Fibroblast of lung (primary cell): ENCODE data around the gene RAI1. TPM values are rescaled to one million over a fixed set of nuclear protein-coding genes. Genes with fewer than 3 reads are reported as not detected.

Source experiments
- DNase-seq, 2 donors: peaks; one replicate each; pipeline versions ENCODE4 v3.0.0 to v3.0.0-alpha.2; 2010; ENCODE audit warnings: low read depth in 2 of 2
- H2AFZ ChIP-seq: 2 replicates; pipeline ENCODE4 v1.5.1; 2012; ENCODE audit warnings: low read length, control low read depth, inconsistent platforms
- H3K27ac ChIP-seq: 2 replicates; pipeline ENCODE4 v1.5.1; 2011; ENCODE audit warnings: low read length, control low read depth; ENCODE audit not compliant: insufficient read depth
- H3K27me3 ChIP-seq: 2 replicates; pipeline ENCODE4 v1.5.1; 2011; ENCODE audit warnings: mild to moderate bottlenecking, low read length; ENCODE audit not compliant: control insufficient read depth, insufficient read depth
- H3K36me3 ChIP-seq: 2 replicates; pipeline ENCODE4 v1.5.1; 2011; ENCODE audit warnings: low read length; ENCODE audit not compliant: control insufficient read depth, insufficient read depth
- H3K4me1 ChIP-seq: 2 replicates; pipeline ENCODE4 v1.5.1; 2011; ENCODE audit warnings: low read length; ENCODE audit not compliant: control insufficient read depth, insufficient read depth; ENCODE audit errors: extremely low read depth
- H3K4me2 ChIP-seq: 2 replicates; pipeline ENCODE4 v1.5.1; 2011; ENCODE audit warnings: low read length, control low read depth; ENCODE audit not compliant: insufficient read depth; ENCODE audit errors: extremely low read depth
- H3K4me3 ChIP-seq, 4 experiments: fragments of 200-600 bp in 1 of 4; sonication (generic) in 1 of 4; replicated peaks in 1 of 4; 2 replicates each; pipeline ENCODE4 v1.5.1; 2011 to 2016; ENCODE audit warnings: low read length in 4 of 4, low read depth in 3 of 4, mild to moderate bottlenecking in 3 of 4, control low read depth in 2 of 4, inconsistent platforms in 1 of 4, mixed read lengths in 1 of 4; ENCODE audit not compliant: insufficient read depth in 1 of 4; ENCODE audit errors: control extremely low read depth in 1 of 4
- H3K79me2 ChIP-seq: 2 replicates; pipeline ENCODE4 v1.5.1; 2012; ENCODE audit warnings: mild to moderate bottlenecking, low read length, inconsistent platforms; ENCODE audit not compliant: control insufficient read depth, insufficient read depth
- H3K9ac ChIP-seq: 2 replicates; pipeline ENCODE4 v1.5.1; 2011; ENCODE audit warnings: mild to moderate bottlenecking, low read length, control low read depth; ENCODE audit not compliant: insufficient read depth
- H3K9me3 ChIP-seq: 2 replicates; pipeline ENCODE4 v1.5.1; 2012; ENCODE audit warnings: low read depth, low read length; ENCODE audit not compliant: control insufficient read depth, insufficient read depth
- H4K20me1 ChIP-seq: 2 replicates; pipeline ENCODE4 v1.5.1; 2011; ENCODE audit warnings: low read length; ENCODE audit not compliant: control insufficient read depth, insufficient read depth; ENCODE audit errors: extremely low read depth
- EZH2 ChIP-seq: IDR thresholded peaks from 2 replicates; pipeline ENCODE4 v1.5.1; 2012; ENCODE audit warnings: low read length, control low read depth, mild to moderate bottlenecking; ENCODE audit errors: missing control alignments
- polyA plus RNA-seq, 2 donors: library from polyadenylated mRNA; depleted of rRNA in 1 of 2; stranded (reverse) in 1 of 2; unstranded in 1 of 2; fragments of >200 nt; gene quantifications; 2 replicates each; pipeline ENCODE4 v1.2.1, GENCODE V29; 2011 to 2012; ENCODE audit warnings: missing spikeins in 1 of 2
- total RNA-seq: library from RNA; depleted of rRNA; stranded (reverse); fragments of >200 nt; gene quantifications from 2 replicates; pipeline ENCODE4 v1.2.1, GENCODE V29; 2014
- TF ChIP-seq, protein P1 (sequence below), 2 donors: IDR thresholded peaks in 1 of 2; conservative IDR thresholded peaks in 1 of 2; 1 replicate in 1 of 2; 2 replicates in 1 of 2; pipeline ENCODE4 v1.5.1; 2011 to 2012; ENCODE audit warnings: low read length in 2 of 2, control low read depth in 1 of 2, inconsistent platforms in 1 of 2, low read depth in 1 of 2, mild to moderate bottlenecking in 1 of 2

RAI1 gene
- total and polyA plus RNA-seq, 2 donors (not counting 1 experiment from before 2014, with no cell fraction given): 2.1 to 6.6 TPM

DNA sequence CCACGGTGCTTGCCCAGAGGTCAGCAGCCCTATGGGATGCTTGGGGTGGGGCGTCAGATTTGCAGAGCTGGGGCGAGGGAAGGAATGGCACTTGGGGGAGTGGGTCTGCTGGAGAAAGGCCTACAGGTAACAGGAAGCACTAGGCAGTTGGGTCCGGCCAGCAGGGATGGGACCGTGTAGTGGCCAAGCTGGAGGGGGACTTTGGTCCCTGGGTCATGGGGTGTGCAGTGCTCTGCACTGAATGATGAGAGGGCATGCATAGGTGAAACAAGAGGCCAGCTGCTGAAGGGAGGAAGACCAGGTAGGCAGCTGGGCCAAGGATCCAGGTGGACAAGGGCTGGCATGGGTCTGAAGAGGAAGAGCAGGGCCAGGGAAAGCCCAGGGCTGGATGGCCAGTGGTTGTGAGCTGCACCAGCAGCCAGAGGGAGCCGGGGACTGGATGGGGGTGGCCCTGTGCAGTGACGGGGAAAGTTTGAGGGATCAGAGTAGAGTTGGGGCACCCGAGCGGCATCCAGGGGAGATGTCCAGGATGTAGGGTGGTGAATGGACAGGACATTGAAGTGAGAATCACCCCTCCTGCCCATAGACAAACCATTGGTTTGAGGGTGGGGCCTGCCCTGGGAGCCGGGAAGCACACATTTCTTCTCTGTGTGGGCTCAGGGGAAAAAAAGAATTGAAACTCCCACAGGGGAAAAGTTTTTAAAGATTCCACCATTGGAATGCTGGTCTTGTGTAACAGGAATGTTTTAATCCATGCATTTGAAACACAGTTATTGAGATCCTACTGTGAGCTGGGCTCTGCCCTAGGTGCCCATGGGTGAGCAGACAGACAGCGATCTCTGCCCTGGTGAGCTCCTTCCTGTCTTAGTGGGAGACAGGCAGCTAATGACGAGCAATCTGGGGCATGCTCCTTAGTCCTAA lies 25.1 kb downstream of the RAI1 start:
- Histone ChIP-seq H3K27me3 (no peaks in the 10 kb centered on the region), H3K79me2 (peaks cover 51% of the 10 kb centered on the region), H2AFZ (no peak overlapping the region), H3K9ac (no peak overlapping the region), H3K9me3 (no peaks in the 10 kb centered on the region), H3K4me1 (peaks cover 12% of the 10 kb centered on the region), H4K20me1 (no peaks in the 10 kb centered on the region), H3K36me3 (peaks cover 2% of the 10 kb centered on the region), H3K4me2 (no peak overlapping the region), H3K27ac (no peak overlapping the region), H3K4me3 (no peak overlapping the region)
- no peak for TF ChIP-seq EZH2
- TF ChIP-seq, protein P1, sequence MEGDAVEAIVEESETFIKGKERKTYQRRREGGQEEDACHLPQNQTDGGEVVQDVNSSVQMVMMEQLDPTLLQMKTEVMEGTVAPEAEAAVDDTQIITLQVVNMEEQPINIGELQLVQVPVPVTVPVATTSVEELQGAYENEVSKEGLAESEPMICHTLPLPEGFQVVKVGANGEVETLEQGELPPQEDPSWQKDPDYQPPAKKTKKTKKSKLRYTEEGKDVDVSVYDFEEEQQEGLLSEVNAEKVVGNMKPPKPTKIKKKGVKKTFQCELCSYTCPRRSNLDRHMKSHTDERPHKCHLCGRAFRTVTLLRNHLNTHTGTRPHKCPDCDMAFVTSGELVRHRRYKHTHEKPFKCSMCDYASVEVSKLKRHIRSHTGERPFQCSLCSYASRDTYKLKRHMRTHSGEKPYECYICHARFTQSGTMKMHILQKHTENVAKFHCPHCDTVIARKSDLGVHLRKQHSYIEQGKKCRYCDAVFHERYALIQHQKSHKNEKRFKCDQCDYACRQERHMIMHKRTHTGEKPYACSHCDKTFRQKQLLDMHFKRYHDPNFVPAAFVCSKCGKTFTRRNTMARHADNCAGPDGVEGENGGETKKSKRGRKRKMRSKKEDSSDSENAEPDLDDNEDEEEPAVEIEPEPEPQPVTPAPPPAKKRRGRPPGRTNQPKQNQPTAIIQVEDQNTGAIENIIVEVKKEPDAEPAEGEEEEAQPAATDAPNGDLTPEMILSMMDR (conservative IDR thresholded peaks at IDR 0.05 in 1 of 2, IDR thresholded peaks at IDR 0.05 in 1 of 2; ENCODE audit: low read depth in 1 of 2, low read length in 2 of 2): no peak
- no peak for DNase-seq

DNA sequence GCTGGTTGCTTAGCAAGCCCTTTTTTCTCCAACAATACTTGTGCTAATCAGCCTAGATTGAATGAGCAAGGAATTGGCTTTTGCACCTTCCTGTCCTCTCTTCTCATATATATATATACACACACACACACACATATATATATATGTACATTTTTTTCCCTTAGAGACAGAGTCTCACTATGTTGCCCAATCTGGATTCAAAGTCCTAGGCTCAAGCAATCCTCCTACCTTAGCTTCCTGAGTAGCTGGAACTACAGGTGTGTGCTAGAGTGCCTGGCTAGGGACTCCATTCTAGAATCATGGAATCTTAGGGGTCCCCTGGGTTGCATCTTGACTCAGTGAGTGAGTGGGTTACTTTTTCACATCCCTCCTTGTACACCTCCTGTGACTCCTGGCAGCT lies 27.0 kb downstream of the RAI1 start:
- no peak for DNase-seq
- Histone ChIP-seq H3K4me3 (no peak overlapping the region), H3K4me2 (no peak overlapping the region), H3K79me2 (peaks cover 44% of the 10 kb centered on the region), H3K4me1 (peaks cover 31% of the 10 kb centered on the region), H4K20me1 (no peaks in the 10 kb centered on the region), H3K9ac (no peak overlapping the region), H3K27ac (no peak overlapping the region), H3K9me3 (no peaks in the 10 kb centered on the region), H2AFZ (no peak overlapping the region), H3K36me3 (peaks cover 2% of the 10 kb centered on the region), H3K27me3 (no peaks in the 10 kb centered on the region)
- TF ChIP-seq EZH2: no peak
- TF ChIP-seq, protein P1 (conservative IDR thresholded peaks at IDR 0.05 in 1 of 2, IDR thresholded peaks at IDR 0.05 in 1 of 2; ENCODE audit: low read depth in 1 of 2, low read length in 2 of 2): no peak

DNA sequence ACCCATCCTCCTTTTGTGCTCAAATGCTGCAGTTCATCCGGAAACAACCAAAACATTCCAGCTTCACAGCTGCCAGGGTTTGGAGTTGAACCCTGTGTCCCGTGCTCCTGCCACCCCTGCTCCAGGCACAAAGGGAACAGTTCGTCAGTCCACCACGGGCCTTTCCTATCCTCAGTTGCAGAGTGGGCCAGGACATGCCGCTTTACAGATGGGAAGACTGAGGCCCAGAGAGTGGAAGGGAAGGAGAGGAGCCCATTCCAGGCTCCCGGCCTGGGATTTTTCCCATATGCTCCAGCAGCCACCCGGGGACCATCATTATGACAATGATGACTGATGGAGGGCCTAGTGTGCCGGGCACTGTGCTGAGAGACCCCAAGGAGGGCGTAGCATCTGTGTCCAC lies 27.6 kb downstream of the RAI1 start:
- peaks cover 2% of the 10 kb centered on the region for H3K36me3 ChIP-seq
- H2AFZ ChIP-seq: no peak overlapping the region
- H3K4me3 ChIP-seq: no peak overlapping the region
- H3K79me2 ChIP-seq: peaks cover 42% of the 10 kb centered on the region
- H3K27ac ChIP-seq: no peak overlapping the region
- no peak for DNase-seq
- no peak overlapping the region for H3K4me2 ChIP-seq
- no peaks in the 10 kb centered on the region for H4K20me1 ChIP-seq
- TF ChIP-seq, protein P1 (conservative IDR thresholded peaks at IDR 0.05 in 1 of 2, IDR thresholded peaks at IDR 0.05 in 1 of 2; ENCODE audit: low read depth in 1 of 2, low read length in 2 of 2): no peak
- no peak for TF ChIP-seq EZH2
- no peaks in the 10 kb centered on the region for H3K9me3 ChIP-seq
- no peak overlapping the region for H3K9ac ChIP-seq
- H3K4me1 ChIP-seq: peaks cover 33% of the 10 kb centered on the region
- H3K27me3 ChIP-seq: no peaks in the 10 kb centered on the region
